IPS DF 6.9 (cell line): ENCODE measurements around the gene SNAP29.
A peak's percentile ranks its signal among the peaks of the same experiment; 100 is the strongest.
"Not testable (repeated sequence)": the region's sequence is repeated elsewhere in the genome, so short reads cannot be mapped to it uniquely, and the experiment has no call there.

Experiments used
- DNase-seq: peaks from one replicate; pipeline ENCODE4 v3.0.0-alpha.2; 2013; ENCODE audit warnings: low read depth, low spot score
- H3K27ac ChIP-seq: one replicate; pipeline ENCODE4 v1.5.1; 2013; ENCODE audit warnings: low read length, control low read depth
- H3K27me3 ChIP-seq: 2 replicates; pipeline ENCODE4 v1.6.1; 2013; ENCODE audit warnings: mild to moderate bottlenecking, low read length; ENCODE audit not compliant: control insufficient read depth, insufficient read depth
- H3K36me3 ChIP-seq: 2 replicates; pipeline ENCODE4 v1.6.1; 2013; ENCODE audit warnings: low read length; ENCODE audit not compliant: control insufficient read depth, insufficient read depth
- H3K4me1 ChIP-seq: 2 replicates; pipeline ENCODE4 v1.6.1; 2013; ENCODE audit warnings: low read length; ENCODE audit not compliant: control insufficient read depth, insufficient read depth
- H3K4me3 ChIP-seq: 2 replicates; pipeline ENCODE4 v1.5.1; 2013; ENCODE audit warnings: mild to moderate bottlenecking, low read length
- H3K9me3 ChIP-seq: 2 replicates; pipeline ENCODE4 v1.6.1; 2013; ENCODE audit warnings: low read length, inconsistent platforms; ENCODE audit not compliant: control insufficient read depth, insufficient read depth
- WGBS: extraction: QIAGEN DNeasy Blood & Tissue Kit; methylation state at CpG from one replicate; pipeline ENCODE4 v1.1.7; 2013; ENCODE audit warnings: mixed read lengths, missing lambda C conversion rate; ENCODE audit not compliant: insufficient read length, insufficient coverage; 5-methylcytosine and 5-hydroxymethylcytosine counted together

SNAP29 gene

GRCh38 chr22:20884454-20884853 is 25.6 kb downstream of the SNAP29 start:
- no peak overlapping the region for H3K27ac ChIP-seq
- WGBS, result no CpG with 5 or more reads among the region's 4 CpGs
- H3K4me1 ChIP-seq, result no peaks in the 10 kb centered on the region
- H3K36me3 ChIP-seq, result peaks cover 2% of the 10 kb centered on the region; the same call in 1 of the 2 replicates
- no peak for DNase-seq
- H3K4me3 ChIP-seq, result no peak overlapping the region
- H3K27me3 ChIP-seq, result no peaks in the 10 kb centered on the region
- no peaks in the 10 kb centered on the region for H3K9me3 ChIP-seq

- no peak overlapping the region for H3K27ac ChIP-seq
- peaks cover 2% of the 10 kb centered on the region; the same call in 1 of the 2 replicates for H3K36me3 ChIP-seq
- WGBS, result no CpG with 5 or more reads among the region's 8 CpGs
Observed at GRCh38 chr22:20885017-20885556, 26.3 kb downstream of the SNAP29 start.

DNA sequence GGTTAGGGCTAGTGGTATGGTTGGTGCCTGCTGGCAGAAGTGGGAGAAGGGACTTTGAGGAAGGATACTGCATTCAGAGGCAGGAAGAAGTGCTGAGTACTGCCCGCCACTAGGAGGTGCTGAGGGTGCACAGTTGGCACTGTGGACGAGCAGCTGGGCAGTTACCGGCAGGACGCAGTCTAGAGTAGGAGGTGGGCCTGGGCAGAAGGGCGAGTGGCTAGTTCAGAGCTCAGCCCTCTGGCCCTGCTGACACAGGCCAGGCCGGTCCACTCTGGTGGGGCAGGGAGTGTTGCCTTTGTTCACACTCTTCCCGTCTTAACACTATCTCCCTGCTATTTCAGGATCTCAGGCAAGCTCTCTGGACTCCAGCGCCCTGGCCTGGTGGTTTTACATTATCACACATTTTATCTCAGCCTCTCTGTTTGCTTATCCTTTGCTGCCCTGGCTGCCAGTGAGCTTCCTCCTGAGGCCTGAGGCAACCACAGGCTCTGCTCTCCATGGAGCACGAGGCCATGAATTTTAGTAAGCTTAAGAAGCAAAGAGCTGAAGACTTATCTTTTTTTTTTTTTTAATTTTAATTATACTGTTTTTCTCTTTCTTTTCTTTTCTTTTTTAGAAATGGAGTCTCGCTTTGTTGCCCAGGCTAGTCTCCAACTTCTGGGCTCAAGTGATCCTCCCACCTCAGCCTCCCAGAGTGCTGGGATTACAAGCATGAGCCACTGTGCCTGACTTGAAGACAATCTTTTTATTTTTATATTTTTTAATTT is 26.9 kb downstream of the SNAP29 start:
- H3K36me3 ChIP-seq, result peaks cover 2% of the 10 kb centered on the region; the same call in 1 of the 2 replicates
- H3K4me3 ChIP-seq, result no peak overlapping the region
- WGBS, result no CpG with 5 or more reads among the region's 10 CpGs
- H3K27ac ChIP-seq, result no peak overlapping the region
- H3K9me3 ChIP-seq, result no peaks in the 10 kb centered on the region
- no peaks in the 10 kb centered on the region for H3K4me1 ChIP-seq
- no peaks in the 10 kb centered on the region for H3K27me3 ChIP-seq
- peak; percentile 66 for DNase-seq

More at GRCh38 chr22:20885017-20885556, 26.3 kb downstream of the SNAP29 start:
- no peak overlapping the region for H3K4me3 ChIP-seq
- no peak for DNase-seq
- H3K9me3 ChIP-seq, result no peaks in the 10 kb centered on the region
- no peaks in the 10 kb centered on the region for H3K4me1 ChIP-seq
- no peaks in the 10 kb centered on the region for H3K27me3 ChIP-seq

DNA sequence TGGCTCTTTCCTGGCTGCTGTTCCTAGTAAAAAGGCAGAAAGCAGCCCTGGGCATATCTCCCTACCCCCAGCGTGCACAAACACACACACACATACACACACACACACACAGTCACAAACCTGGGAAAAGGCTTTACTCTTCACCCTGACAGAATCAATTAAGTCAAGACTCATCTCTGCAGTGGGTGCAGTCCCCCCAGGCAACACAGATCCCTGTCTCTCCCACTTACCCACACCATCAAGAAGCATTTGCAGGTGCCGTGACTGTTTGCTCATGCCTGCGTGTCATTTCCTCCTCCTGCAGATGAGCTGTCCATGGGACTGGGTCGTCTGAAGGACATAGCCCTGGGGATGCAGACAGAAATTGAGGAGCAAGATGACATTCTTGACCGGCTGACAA is 28.6 kb downstream of the SNAP29 start:
- Histone ChIP-seq H3K36me3 (peaks cover 2% of the 10 kb centered on the region; the same call in 1 of the 2 replicates), H3K27ac (no peak overlapping the region), H3K4me1 (no peaks in the 10 kb centered on the region), H3K27me3 (no peaks in the 10 kb centered on the region), H3K4me3 (no peak overlapping the region), H3K9me3 (no peaks in the 10 kb centered on the region)
- WGBS, result no CpG with 5 or more reads among the region's 5 CpGs
- DNase-seq, result no peak

- H3K4me3 ChIP-seq, result no peak overlapping the region
- no peak for DNase-seq
- H3K36me3 ChIP-seq, result no peaks in the 10 kb centered on the region
- H3K4me1 ChIP-seq, result no peaks in the 10 kb centered on the region
- WGBS, result no CpG with 5 or more reads among the region's 6 CpGs
- no peaks in the 10 kb centered on the region for H3K9me3 ChIP-seq
- H3K27me3 ChIP-seq, result no peaks in the 10 kb centered on the region
- H3K27ac ChIP-seq, result no peak overlapping the region
Observed at GRCh38 chr22:20889025-20889704, 30.4 kb downstream of the SNAP29 start.

- Histone ChIP-seq H3K4me1 (no peaks in the 10 kb centered on the region), H3K27me3 (no peaks in the 10 kb centered on the region), H3K27ac (no peak overlapping the region), H3K9me3 (no peaks in the 10 kb centered on the region), H3K4me3 (no peak overlapping the region), H3K36me3 (no peaks in the 10 kb centered on the region)
- no CpG with 5 or more reads among the region's 13 CpGs for WGBS
- DNase-seq, result no peak
Observed at GRCh38 chr22:20889904-20890540, 31.2 kb downstream of the SNAP29 start.

DNA sequence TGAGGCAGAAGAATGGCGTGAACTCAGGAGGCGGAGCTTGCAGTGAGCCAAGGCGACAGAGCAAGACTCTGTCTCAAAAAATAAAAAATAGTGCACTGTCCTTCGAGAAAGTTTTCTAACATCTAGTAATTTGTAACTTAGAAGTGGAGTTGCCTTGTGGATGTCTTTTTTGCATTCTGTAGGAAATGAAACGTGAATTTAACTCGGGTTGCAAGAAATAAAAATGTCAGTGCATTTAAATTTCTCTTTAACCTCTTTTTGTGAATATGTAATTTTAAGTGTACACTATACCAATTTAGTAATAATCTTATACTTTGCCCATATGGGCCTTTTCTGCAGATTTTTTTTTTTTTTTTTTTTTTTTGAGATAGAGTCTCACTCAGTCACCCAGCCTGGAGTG is 32.2 kb downstream of the SNAP29 start:
- Histone ChIP-seq H3K27ac (no peak overlapping the region), H3K4me1 (no peaks in the 10 kb centered on the region), H3K27me3 (no peaks in the 10 kb centered on the region), H3K4me3 (no peak overlapping the region), H3K36me3 (no peaks in the 10 kb centered on the region), H3K9me3 (no peaks in the 10 kb centered on the region)
- no peak for DNase-seq
- WGBS, result no CpG with 5 or more reads among the region's 6 CpGs

DNA sequence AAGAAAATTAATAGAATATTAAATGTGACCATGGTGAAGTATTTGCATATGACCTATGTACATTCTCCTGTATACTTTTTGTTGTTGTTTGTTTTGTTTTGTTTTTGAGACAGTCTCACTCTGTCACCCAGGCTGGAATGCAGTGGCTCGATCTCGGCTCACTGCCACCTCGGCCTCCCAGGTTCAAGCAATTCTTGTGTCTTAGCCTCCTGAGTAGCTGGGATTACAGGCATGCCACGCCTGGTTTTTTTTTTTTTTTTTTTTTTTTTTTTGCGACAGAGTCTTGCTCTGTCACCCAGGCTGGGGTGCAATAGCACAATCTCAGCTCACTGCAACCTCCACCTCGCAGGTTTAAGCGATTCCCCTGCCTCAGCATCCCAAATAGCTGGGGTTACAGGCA is 38.9 kb downstream of the SNAP29 start:
- H3K4me1 ChIP-seq, DNase-seq, H3K9me3 ChIP-seq, H3K27ac ChIP-seq, H3K4me3 ChIP-seq, H3K27me3 ChIP-seq, H3K36me3 ChIP-seq: not testable (repeated sequence)
- WGBS, result no CpG with 5 or more reads among the region's 7 CpGs

GRCh38 chr22:20899827-20900423 is 41.1 kb downstream of the SNAP29 start:
- no peaks in the 10 kb centered on the region for H3K9me3 ChIP-seq
- H3K4me3 ChIP-seq, result no peak overlapping the region
- DNase-seq, result no peak
- no CpG with 5 or more reads among the region's 7 CpGs for WGBS
- no peaks in the 10 kb centered on the region for H3K4me1 ChIP-seq
- H3K36me3 ChIP-seq, result no peaks in the 10 kb centered on the region
- H3K27me3 ChIP-seq, result no peaks in the 10 kb centered on the region
- no peak overlapping the region for H3K27ac ChIP-seq
